Fibroblast of skin of back (primary cell): Measurements from ENCODE around the gene EEF1E1.

Experiments used
- DNase-seq: peaks from one replicate; pipeline ENCODE4 v3.0.0-alpha.2; 2013

EEF1E1 gene

GRCh38 chr6:8087870-8088754 lies 14.2 kb downstream of the EEF1E1 start:
- no peak for DNase-seq

GRCh38 chr6:8086755-8087306 lies 15.5 kb downstream of the EEF1E1 start:
- DNase-seq, result no peak

DNA sequence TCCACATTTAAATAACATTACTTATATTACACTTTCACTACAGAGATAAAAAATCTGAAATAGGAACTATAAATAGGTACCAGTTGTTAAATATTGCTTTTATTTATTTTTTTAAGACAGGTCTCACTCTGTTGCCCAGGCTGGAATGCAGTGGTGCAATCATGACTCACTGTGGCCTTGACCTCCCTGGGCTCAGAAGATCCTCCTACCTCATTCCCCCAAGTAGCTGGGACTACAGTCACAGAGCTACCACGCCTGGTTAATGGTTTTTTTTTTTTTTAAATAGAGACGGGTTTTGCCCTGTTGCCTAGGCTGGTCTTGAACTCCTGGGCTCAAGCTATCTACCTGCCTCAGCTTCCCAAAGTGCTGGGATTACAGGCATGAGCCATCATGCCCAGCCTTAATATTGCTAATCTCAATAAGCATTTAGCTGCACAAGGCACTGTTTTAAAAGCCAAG lies 17.3 kb downstream of the EEF1E1 start:
- peak; percentile 96 for DNase-seq

DNA sequence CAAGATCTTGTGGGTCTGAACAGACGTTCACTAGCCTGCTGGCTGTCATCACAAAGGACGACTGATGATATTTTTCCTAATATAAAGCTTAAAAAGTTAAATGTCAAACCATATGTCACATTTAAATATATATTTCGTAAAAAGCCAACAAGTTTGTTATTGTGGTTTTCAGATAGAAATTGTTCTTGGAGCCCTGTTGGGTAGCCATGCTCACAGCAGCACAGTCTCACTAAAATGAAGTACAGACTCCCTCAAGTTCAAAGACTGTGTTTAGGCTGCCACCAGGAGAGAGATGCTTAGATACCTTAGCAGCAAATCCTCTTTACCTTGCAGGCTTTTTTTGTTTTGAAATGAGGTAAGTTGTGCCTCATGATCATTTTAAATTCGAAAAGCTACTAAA lies 17.8 kb downstream of the EEF1E1 start:
- DNase-seq, result peak; percentile 26

GRCh38 chr6:8082954-8083858 lies 19.1 kb downstream of the EEF1E1 start:
- DNase-seq, result peak; percentile 91

DNA sequence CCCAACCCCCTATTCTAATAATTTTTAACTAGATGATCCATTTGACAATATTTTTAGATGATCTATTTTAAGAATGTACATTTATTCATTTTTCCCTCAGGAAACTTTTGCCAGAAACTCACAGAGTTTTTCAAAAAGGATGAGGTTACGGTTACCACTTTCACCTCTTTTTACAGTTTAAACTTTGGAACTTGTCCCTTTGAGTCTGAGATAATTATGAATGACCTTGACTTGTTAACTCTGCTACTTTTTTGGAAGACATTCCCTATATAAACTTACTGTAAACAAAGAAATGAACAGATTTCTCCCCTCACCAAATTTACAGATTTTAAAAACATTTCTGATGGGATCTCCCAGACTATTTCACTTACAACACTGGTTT lies 19.8 kb downstream of the EEF1E1 start:
- DNase-seq, result no peak

- peak; percentile 74 for DNase-seq
Observed at GRCh38 chr6:8080362-8081151, 21.8 kb downstream of the EEF1E1 start.

DNA sequence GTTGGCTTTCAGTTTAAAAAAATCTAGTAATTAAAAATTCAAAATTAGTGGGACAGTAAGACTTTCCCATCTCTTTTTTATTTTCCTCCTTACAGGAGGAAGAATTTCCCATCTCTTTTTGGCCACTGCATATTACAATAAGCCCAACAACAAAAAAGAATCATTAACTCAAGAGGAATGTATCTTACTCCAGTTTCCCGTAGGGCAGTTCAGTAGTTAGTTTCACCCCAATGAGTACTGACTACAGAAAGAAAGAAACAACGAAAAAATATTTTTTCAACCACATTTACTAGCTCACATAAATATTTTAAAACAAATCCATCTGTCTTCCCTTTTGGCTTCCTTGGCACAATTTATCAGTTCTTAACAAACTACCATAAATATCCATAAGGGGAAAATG lies 23.2 kb downstream of the EEF1E1 start:
- DNase-seq, result no peak

GRCh38 chr6:8077991-8078390 lies 24.4 kb downstream of the EEF1E1 start:
- no peak for DNase-seq

DNA sequence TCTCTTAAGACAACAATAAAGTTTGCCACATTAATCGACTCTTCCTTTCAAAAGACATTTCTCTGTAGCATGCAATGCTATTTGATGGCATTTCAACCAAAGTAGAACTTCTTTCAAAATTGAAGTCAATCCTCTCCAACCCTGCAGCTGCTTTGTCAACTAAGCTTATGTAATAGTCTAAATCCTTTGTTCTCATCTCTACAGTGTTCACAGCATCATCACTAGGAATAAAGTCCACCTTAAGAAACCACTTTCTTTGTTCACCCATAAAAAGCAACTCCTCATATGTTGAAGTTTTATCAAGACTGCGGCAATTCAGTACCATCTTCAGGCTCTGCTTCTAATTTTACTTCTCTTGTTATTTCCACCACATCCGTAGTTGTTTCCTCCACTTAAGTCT lies 26.6 kb downstream of the EEF1E1 start:
- no peak for DNase-seq

GRCh38 chr6:8075185-8075584 lies 27.2 kb downstream of the EEF1E1 start:
- DNase-seq, result no peak

DNA sequence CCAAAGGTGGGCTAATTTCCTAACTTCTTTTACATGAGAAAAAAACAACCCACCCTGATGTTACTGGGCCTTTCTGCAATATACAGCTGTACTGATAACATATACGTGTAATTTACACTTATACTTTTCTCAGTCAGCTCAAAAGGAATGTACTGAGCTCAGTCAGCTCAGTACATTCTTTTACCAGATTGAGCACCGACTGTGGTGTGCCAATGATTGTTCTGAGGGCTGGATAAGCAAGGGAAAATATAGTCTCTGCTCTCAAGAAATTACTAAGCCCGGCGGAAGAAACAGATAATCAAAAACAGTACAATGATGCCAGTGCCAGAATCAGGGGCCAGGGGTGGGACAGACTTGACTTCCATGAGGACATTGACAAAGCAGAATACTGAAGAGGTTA lies 28.1 kb downstream of the EEF1E1 start:
- DNase-seq, result peak; percentile 31

GRCh38 chr6:8073758-8074157 lies 28.6 kb downstream of the EEF1E1 start:
- DNase-seq, result no peak

GRCh38 chr6:8070718-8071117 lies 31.6 kb downstream of the EEF1E1 start:
- no peak for DNase-seq

DNA sequence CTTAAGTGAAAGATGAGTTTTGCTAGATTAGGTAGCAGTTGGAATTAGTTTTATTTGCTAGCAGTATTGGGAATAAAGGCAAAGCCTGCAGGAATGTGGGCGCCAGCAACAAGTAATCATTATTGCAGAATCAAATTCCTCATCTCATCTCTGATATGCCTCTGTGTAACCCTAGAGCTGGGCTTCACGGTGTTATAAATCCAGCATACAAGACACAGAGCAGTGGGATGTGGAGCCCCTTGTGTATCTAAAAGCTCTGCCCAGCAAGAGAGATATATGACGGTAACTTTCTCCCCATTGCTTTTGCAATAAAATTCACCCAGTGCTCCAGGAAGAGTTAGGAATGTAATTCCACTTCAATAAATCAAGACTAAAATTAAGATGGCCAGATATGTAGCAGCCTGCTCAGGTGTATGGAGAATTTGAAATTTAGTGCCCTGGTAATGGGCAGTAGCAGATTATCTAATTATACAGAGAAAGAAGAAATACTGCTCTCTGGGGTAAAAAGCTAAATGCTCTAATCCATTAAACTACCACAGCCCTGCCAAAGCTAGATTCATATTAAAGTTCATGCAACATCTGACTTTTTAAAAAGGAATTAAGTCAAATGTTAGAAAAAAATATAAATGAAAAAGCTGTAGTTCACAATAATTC lies 32.6 kb downstream of the EEF1E1 start:
- DNase-seq, result no peak

GRCh38 chr6:8069151-8069550 lies 33.2 kb downstream of the EEF1E1 start:
- DNase-seq, result no peak

DNA sequence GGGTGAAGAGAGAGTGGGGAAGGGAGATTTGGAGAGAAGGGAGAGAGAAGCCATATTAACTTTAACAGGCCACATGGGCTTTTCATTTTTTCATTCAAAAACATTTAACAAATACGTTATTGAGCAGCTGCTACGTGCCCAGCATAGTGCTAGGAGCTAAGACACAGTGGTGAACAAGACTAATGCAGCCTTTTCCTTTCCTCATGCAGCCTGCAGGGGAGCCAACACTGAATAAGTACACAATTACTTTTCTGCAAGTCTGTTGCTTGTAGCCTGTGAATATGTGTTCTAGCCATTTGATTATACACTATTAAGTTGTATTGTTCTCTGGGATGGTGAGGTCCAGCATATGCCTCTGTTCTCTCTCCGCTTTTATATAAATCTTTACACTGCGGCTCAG lies 36.2 kb downstream of the EEF1E1 start:
- no peak for DNase-seq

DNA sequence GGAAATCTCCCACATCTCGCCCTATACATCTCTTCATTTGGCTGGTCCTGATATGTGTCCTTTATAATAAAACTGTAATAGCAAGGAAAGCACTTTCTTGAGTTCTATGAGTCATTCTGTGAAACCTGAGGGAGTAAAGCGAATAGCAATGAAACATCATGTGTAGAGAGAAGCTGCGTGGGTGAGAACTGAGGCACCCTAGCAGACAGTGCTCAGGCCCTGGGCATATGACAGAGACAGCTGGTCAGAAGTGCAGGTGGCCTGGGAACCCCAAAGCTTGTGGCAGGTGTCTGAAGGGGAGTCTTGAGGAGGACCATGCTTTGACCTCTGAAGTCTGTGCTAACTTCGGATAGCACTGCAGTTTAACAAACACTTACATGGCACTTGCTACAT lies 36.8 kb downstream of the EEF1E1 start:
- DNase-seq, result no peak

DNA sequence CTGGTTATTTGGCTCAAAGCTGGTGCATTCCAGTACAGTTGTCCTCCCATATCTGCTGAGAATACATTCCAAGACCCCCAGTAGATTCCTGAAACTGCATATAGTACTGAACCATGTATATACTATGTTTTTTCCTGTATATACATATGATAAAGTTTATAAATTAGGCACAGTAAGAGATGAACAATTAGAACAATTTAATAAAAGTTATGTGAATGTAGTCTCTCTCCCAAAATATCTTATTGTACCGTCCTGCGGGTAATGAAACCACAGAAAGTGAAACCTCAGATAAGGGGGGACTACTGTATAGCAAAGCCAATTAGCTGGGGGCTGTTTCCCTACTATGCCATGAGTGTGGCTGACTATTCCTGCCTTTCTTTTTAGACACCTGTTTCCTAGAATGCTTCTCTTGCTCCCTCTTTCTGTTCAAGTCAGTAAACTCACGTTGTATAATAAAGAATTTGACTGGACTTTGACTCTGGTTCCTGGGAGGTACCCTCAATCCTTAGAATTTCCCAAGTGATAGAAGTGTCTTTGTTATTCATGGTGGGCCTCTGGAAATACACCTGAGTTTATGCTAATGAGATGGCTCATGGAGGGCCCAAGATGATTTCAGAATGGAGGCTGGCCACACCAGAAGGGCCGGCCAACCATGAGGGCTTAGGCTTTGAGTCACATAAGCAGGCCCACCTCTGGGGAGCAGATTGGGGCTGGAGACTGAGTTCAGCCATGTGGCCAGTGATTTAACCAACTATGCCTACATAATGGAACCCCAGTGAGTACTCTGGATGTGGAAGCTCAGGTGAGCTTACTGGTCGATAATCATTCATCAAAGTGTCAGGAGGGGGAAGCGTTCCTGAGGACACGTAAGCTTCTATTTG lies 37.5 kb downstream of the EEF1E1 start:
- DNase-seq, result no peak

DNA sequence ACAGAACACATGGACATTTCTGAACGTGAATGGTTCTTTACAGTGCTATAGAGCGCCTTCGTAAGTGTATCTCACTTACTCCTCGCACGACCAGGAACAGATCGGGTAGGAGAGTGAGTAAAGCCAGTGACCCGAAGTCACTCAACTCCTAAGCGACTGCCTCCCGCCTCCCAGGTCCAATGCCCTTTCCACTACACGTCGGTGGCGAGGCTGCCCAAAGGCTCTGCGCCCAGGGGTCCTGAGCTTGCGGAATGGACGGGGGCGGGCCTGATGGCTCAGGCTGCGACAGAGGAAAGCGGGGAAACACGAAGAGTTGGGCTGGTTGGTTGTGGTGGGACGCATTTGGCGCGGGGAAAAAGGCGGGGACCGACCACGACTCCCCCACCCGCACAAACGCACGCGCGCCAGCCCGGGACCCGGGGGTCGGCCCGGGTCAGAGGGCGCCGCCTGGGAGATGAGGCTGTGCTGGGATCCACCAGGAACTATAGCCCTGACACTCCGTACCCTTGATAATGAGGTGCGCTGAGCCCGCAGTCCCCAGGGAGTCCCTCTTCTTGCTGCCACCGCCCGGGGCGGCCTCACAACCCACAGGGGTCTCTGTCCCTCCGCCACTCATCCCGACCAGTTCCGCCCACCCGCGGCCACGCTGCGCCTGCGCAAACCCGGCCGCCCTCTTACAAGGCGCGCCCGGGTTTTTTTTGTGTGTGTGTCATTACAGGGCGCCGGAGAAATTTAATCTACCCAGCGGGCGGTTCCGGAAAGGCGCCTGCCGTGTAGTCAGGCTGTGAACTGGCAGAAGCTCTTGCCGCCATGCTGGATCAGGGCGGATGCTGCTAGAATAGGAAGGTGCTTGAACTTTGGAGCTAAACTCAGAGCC lies 38.3 kb downstream of the EEF1E1 start, which contains the start of gene BLOC1S5:
TSS of gene BLOC1S5 (minus strand) at position 629 of the 877 bp plus-strand sequence. CDS start at position 616, 13 bp downstream.
- peak; percentile 97 for DNase-seq
